Prostate gland (tissue), 2 donors: ENCODE results near the gene MNX1.

Experiments
- CTCF ChIP-seq, 4 experiments: fragments of 200-600 bp in 2 of 4; fragments of 450-650 bp in 2 of 4; sonication (generic) in 2 of 4; IDR thresholded peaks; 1 replicate in 3 of 4; 2 replicates in 1 of 4; pipeline ENCODE4 v1.5.1; 2016 to 2019; ENCODE audit warnings: antibody characterized with exemption in 4 of 4, mild to moderate bottlenecking in 2 of 4, moderate library complexity in 2 of 4
- POLR2A ChIP-seq: fragments of 450-650 bp; IDR thresholded peaks from one replicate; pipeline ENCODE4 v1.6.1; 2016; ENCODE audit warnings: antibody characterized with exemption, mild to moderate bottlenecking

GRCh38 chr7:157032128-157032527, 21.7 kb upstream of the MNX1 start:
- TF ChIP-seq CTCF (IDR thresholded peaks at IDR 0.05) (no peak), POLR2A (no peak)
